Common myeloid progenitor, CD34-positive (primary cell): ENCODE data around the gene ZBED5.

Source experiments
- CTCF ChIA-PET: fragments of 350-600 bp; sonication (Branson Sonifier 250); formaldehyde crosslinking; loops from one replicate; lab custom pipeline; 2021; ENCODE audit warnings: antibody characterized with exemption; lab: Charles Lee
- POLR2A ChIA-PET: fragments of 350-600 bp; sonication (Branson Sonifier 250); formaldehyde crosslinking; loops from one replicate; lab custom pipeline; 2021; ENCODE audit warnings: antibody characterized with exemption; lab: Charles Lee
- DNase-seq, 3 donors: peaks; one replicate each; pipeline versions ENCODE4 v3.0.0 to v3.0.0-alpha.2; 2013
- H3K27ac ChIP-seq, 2 experiments: 1 replicate in 1 of 2; 2 replicates in 1 of 2; pipeline ENCODE4 v1.7.0; 2013; ENCODE audit warnings: inconsistent platforms in 2 of 2, low read length in 2 of 2, mild to moderate bottlenecking in 2 of 2, low read depth in 1 of 2, moderate library complexity in 1 of 2; ENCODE audit not compliant: severe bottlenecking in 2 of 2, insufficient read depth in 1 of 2, poor library complexity in 1 of 2
- H3K27me3 ChIP-seq, 5 experiments: replicated peaks in 2 of 5; 1 replicate in 3 of 5; 2 replicates in 2 of 5; pipeline versions ENCODE4 v1.6.1 to v1.7.0; 2013; ENCODE audit warnings: low read length in 4 of 5, mild to moderate bottlenecking in 2 of 5, moderate library complexity in 2 of 5, inconsistent platforms in 1 of 5; ENCODE audit not compliant: insufficient read depth in 5 of 5, control insufficient read depth in 4 of 5
- H3K36me3 ChIP-seq, 4 experiments: 1 replicate in 2 of 4; 2 replicates in 2 of 4; pipeline versions ENCODE4 v1.6.1 to v1.7.0; 2013; ENCODE audit warnings: low read length in 3 of 4, control low read depth in 1 of 4, mild to moderate bottlenecking in 1 of 4; ENCODE audit not compliant: control insufficient read depth in 4 of 4, insufficient read depth in 4 of 4
- H3K4me1 ChIP-seq, 4 experiments: 1 replicate in 3 of 4; 2 replicates in 1 of 4; pipeline versions ENCODE4 v1.6.1 to v1.7.1; 2013; ENCODE audit warnings: low read length in 3 of 4, mild to moderate bottlenecking in 3 of 4, control low read depth in 1 of 4, inconsistent platforms in 1 of 4, moderate library complexity in 1 of 4; ENCODE audit not compliant: control insufficient read depth in 4 of 4, insufficient read depth in 4 of 4; ENCODE audit errors: control extremely low read depth in 1 of 4
- H3K4me3 ChIP-seq, 7 experiments: 1 replicate in 4 of 7; 2 replicates in 3 of 7; pipeline versions ENCODE4 v1.5.1 to v1.7.0; 2013; ENCODE audit warnings: mild to moderate bottlenecking in 7 of 7, low read length in 6 of 7, moderate library complexity in 6 of 7, inconsistent platforms in 2 of 7, low read depth in 2 of 7, control low read depth in 1 of 7; ENCODE audit not compliant: insufficient read depth in 4 of 7, control insufficient read depth in 1 of 7; ENCODE audit errors: extremely low read depth in 1 of 7
- H3K9me3 ChIP-seq, 5 experiments: 1 replicate in 4 of 5; 2 replicates in 1 of 5; pipeline versions ENCODE4 v1.6.1 to v1.7.1; 2013; ENCODE audit warnings: low read length in 4 of 5, mild to moderate bottlenecking in 2 of 5, inconsistent platforms in 1 of 5, low read depth in 1 of 5, moderate library complexity in 1 of 5; ENCODE audit not compliant: control insufficient read depth in 4 of 5, insufficient read depth in 2 of 5; ENCODE audit errors: control extremely low read depth in 1 of 5
- WGBS: methylation state at CpG from one replicate; pipeline ENCODE4 v1.1.5; 2013; ENCODE audit not compliant: insufficient coverage; 5-methylcytosine and 5-hydroxymethylcytosine counted together

The ZBED5 gene

GRCh38 chr11:10808235-10808552 lies 49.7 kb downstream of the ZBED5 start:
- ChIA-PET CTCF (interaction anchor here (1.2 to 3.2 kb wide), 5 partner anchors 10 to 101 kb away, joined by 3 to 13 read pairs (median 4); no protein-coding TSS in a partner anchor), POLR2A (interaction anchor here (0.8 to 2.8 kb wide), 6 partner anchors 8 to 92 kb away, joined by 3 to 47 read pairs (median 4); partner anchors contain the start of gene ZBED5)
- no peaks in the 10 kb centered on the region for H3K27me3 ChIP-seq
- WGBS: 0% methylated on average over 36 of the region's 36 CpGs
- no peaks in the 10 kb centered on the region for H3K9me3 ChIP-seq
- H3K27ac ChIP-seq: peak overlapping the region; percentile 98 to 99
- no peak for DNase-seq
- peak overlapping the region; percentile 84 to 100 (median 99) for H3K4me3 ChIP-seq
- H3K4me1 ChIP-seq: peaks cover 6 to 34% (median 20%) of the 10 kb centered on the region in 4 experiments
- H3K36me3 ChIP-seq: peaks cover 24 to 42% (median 34%) of the 10 kb centered on the region in 4 experiments

GRCh38 chr11:10807493-10808234 lies 50.2 kb downstream of the ZBED5 start:
- H3K36me3 ChIP-seq: peaks cover 29 to 48% (median 39%) of the 10 kb centered on the region in 4 experiments
- H3K27ac ChIP-seq: peak overlapping the region; percentile 98 to 99
- H3K27me3 ChIP-seq: no peaks in the 10 kb centered on the region
- POLR2A ChIA-PET: interaction anchor here (0.8 to 2.8 kb wide), 4 partner anchors 8 to 50 kb away, joined by 3 to 47 read pairs (median 4); partner anchors contain the start of gene ZBED5
- WGBS: under 1% methylated on average over 37 of the region's 39 CpGs
- H3K4me3 ChIP-seq: peak overlapping the region; percentile 84 to 100 (median 99)
- no peaks in the 10 kb centered on the region for H3K9me3 ChIP-seq
- DNase-seq: peak in 2 of 3 donors; percentile 47 to 65
- H3K4me1 ChIP-seq: peaks cover 6 to 34% (median 20%) of the 10 kb centered on the region in 4 experiments
- CTCF ChIA-PET: interaction anchor here (1.2 to 3.2 kb wide), 3 partner anchors 9 to 18 kb away, joined by 3 to 13 read pairs (median 4); no protein-coding TSS in a partner anchor

GRCh38 chr11:10806206-10806605 lies 51.6 kb downstream of the ZBED5 start:
- Histone ChIP-seq H3K4me1 (peaks cover 6 to 34% (median 20%) of the 10 kb centered on the region in 4 experiments), H3K27ac (no peak overlapping the region), H3K27me3 (no peaks in the 10 kb centered on the region), H3K4me3 (peak overlapping the region in 4 of 7 experiments; percentile 95 to 100 (median 100)), H3K9me3 (no peaks in the 10 kb centered on the region), H3K36me3 (peaks cover 41 to 62% (median 52%) of the 10 kb centered on the region in 4 experiments)
- ChIA-PET POLR2A (interaction anchor here (1.6 kb wide), 1 partner anchor 52 kb away, joined by 3 read pairs; no protein-coding TSS in a partner anchor), CTCF (interaction anchor here (0.8 to 6.8 kb wide), 2 partner anchors 10 to 13 kb away, joined by 5 to 43 read pairs; no protein-coding TSS in a partner anchor)
- DNase-seq: no peak
- no CpG with 5 or more reads among the region's 4 CpGs for WGBS

DNA sequence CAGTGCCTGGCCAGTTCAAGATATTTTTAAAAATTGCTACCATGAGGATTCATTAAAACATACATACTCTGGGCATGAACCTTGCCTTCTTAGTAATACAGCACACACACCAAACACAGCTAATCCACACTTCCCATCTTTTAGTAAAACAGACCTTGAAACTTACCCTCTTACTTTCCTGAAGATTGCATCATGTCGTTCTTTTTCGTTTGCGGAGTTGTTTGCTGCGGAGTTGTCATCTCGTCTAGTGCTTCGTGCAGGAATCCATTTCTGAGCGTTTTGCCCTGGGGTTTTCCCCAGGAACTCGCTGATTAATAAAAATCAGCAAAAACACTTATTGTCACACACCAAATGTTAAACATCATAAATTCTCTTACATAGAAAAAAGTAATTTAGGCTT lies 52.1 kb downstream of the ZBED5 start:
- H3K27me3 ChIP-seq: no peaks in the 10 kb centered on the region
- ChIA-PET CTCF (interaction anchor here (6.8 kb wide), 1 partner anchor 13 kb away, joined by 43 read pairs; no protein-coding TSS in a partner anchor), POLR2A (interaction anchor here (1.6 kb wide), 1 partner anchor 53 kb away, joined by 3 read pairs; no protein-coding TSS in a partner anchor)
- H3K4me3 ChIP-seq: peak overlapping the region in 1 of 7 experiments; percentile 16
- no peaks in the 10 kb centered on the region for H3K9me3 ChIP-seq
- peaks cover 43 to 65% (median 56%) of the 10 kb centered on the region in 4 experiments for H3K36me3 ChIP-seq
- DNase-seq: no peak
- H3K4me1 ChIP-seq: peaks cover 6 to 34% (median 20%) of the 10 kb centered on the region in 4 experiments
- no peak overlapping the region for H3K27ac ChIP-seq
- 93% methylated on average over 7 of the region's 8 CpGs for WGBS

- 76% methylated on average over 3 of the region's 6 CpGs for WGBS
- Histone ChIP-seq H3K27ac (no peak overlapping the region), H3K4me3 (no peak overlapping the region), H3K36me3 (peaks cover 61 to 86% (median 75%) of the 10 kb centered on the region in 4 experiments), H3K9me3 (no peaks in the 10 kb centered on the region), H3K4me1 (peaks cover 6 to 25% (median 15%) of the 10 kb centered on the region in 4 experiments), H3K27me3 (no peaks in the 10 kb centered on the region)
- CTCF ChIA-PET: interaction anchor here (1.1 to 6.8 kb wide), 8 partner anchors 11 to 130 kb away, joined by 3 to 43 read pairs (median 6); no protein-coding TSS in a partner anchor
- POLR2A ChIA-PET: interaction anchor here (0.6 to 1.7 kb wide), 4 partner anchors 11 to 187 kb away, joined by 3 to 4 read pairs (median 3); partner anchors contain the start of gene ZBED5
- DNase-seq: no peak
These were observed 54.2 kb downstream of the ZBED5 start for GRCh38 chr11:10803676-10804075.
